Fibroblast of pulmonary artery (primary cell): Measurements from ENCODE around the gene TTC28.

Experiments
- DNase-seq: peaks from one replicate; pipeline ENCODE4 v3.0.0-alpha.2; 2010; ENCODE audit warnings: low read depth
- H3K4me3 ChIP-seq: replicated peaks from 2 replicates; pipeline ENCODE4 v1.5.1; 2011; ENCODE audit warnings: low read depth, mild to moderate bottlenecking, control low read depth, low read length, moderate library complexity
- CTCF ChIP-seq: IDR thresholded peaks from 2 replicates; pipeline ENCODE4 v1.5.1; 2011; ENCODE audit warnings: mild to moderate bottlenecking, control low read depth, low read length, inconsistent platforms; ENCODE audit errors: missing control alignments

TTC28 gene

GRCh38 chr22:27961182-27961581, 718.5 kb downstream of the TTC28 start:
- TF ChIP-seq CTCF, result no peak
- no peak overlapping the region for H3K4me3 ChIP-seq
- no peak for DNase-seq

- TF ChIP-seq CTCF, result no peak
- no peak overlapping the region for H3K4me3 ChIP-seq
- DNase-seq, result no peak
Observed at GRCh38 chr22:27959335-27960090, 720.1 kb downstream of the TTC28 start.

GRCh38 chr22:27952779-27953178, 726.9 kb downstream of the TTC28 start:
- no peak overlapping the region for H3K4me3 ChIP-seq
- no peak for TF ChIP-seq CTCF
- peak; percentile 40 for DNase-seq

GRCh38 chr22:27952091-27952490, 727.5 kb downstream of the TTC28 start:
- H3K4me3 ChIP-seq, result no peak overlapping the region
- peak; percentile 80 for DNase-seq
- TF ChIP-seq CTCF, result no peak

GRCh38 chr22:27949421-27949820, 730.2 kb downstream of the TTC28 start:
- TF ChIP-seq CTCF, result no peak
- H3K4me3 ChIP-seq, result no peak overlapping the region
- DNase-seq, result no peak

- no peak overlapping the region for H3K4me3 ChIP-seq
- no peak for DNase-seq
- no peak for TF ChIP-seq CTCF
Observed at GRCh38 chr22:27948569-27948968, 731.1 kb downstream of the TTC28 start.

GRCh38 chr22:27947448-27947847, 732.2 kb downstream of the TTC28 start:
- H3K4me3 ChIP-seq, result no peak overlapping the region
- no peak for TF ChIP-seq CTCF
- peak; percentile 57 for DNase-seq
